LoVo (cell line): ENCODE results near the gene KLF6.

Experiments used
- DNase-seq: peaks from one replicate; pipeline ENCODE4 v3.0.0-alpha.2; 2016; ENCODE audit warnings: low spot score

KLF6 gene

GRCh38 chr10:3787816-3788215 lies 2.8 kb upstream of the KLF6 start:
- no peak for DNase-seq

- no peak for DNase-seq
Observed at GRCh38 chr10:3787016-3787400, 2.0 kb upstream of the KLF6 start.

GRCh38 chr10:3786295-3787015 lies 1.4 kb upstream of the KLF6 start:
- DNase-seq, result peak; percentile 67

- DNase-seq, result no peak
Observed at GRCh38 chr10:3785851-3786271, 852 bp upstream of the KLF6 start.

GRCh38 chr10:3785251-3785850 lies 342 bp upstream of the KLF6 start:
- peak; percentile 97 for DNase-seq

GRCh38 chr10:3783682-3784432 lies 1.2 kb downstream of the KLF6 start:
- DNase-seq, result peak; percentile 88

GRCh38 chr10:3783316-3783681 lies 1.7 kb downstream of the KLF6 start:
- peak; percentile 37 for DNase-seq

- DNase-seq, result peak; percentile 84
Observed at GRCh38 chr10:3782451-3783315, 2.3 kb downstream of the KLF6 start.

- DNase-seq, result no peak
Observed at GRCh38 chr10:3782146-3782450, 2.9 kb downstream of the KLF6 start.

GRCh38 chr10:3781468-3782145 lies 3.4 kb downstream of the KLF6 start:
- no peak for DNase-seq

- DNase-seq, result no peak
Observed at GRCh38 chr10:3780771-3781467, 4.1 kb downstream of the KLF6 start.

GRCh38 chr10:3780021-3780770 lies 4.8 kb downstream of the KLF6 start:
- DNase-seq, result peak; percentile 44

- no peak for DNase-seq
Observed at GRCh38 chr10:3779158-3779741, 5.8 kb downstream of the KLF6 start.

GRCh38 chr10:3778692-3779157 lies 6.3 kb downstream of the KLF6 start:
- DNase-seq, result no peak

- no peak for DNase-seq
Observed at GRCh38 chr10:3777981-3778691, 6.9 kb downstream of the KLF6 start.

GRCh38 chr10:3776796-3777571 lies 8.0 kb downstream of the KLF6 start:
- DNase-seq, result peak; percentile 80

- DNase-seq, result no peak
Observed at GRCh38 chr10:3775696-3776551, 9.1 kb downstream of the KLF6 start.
